ENCODE data around the gene RAD23B.

GRCh38 chr9:107269681-107270080 lies 13.4 kb upstream of the RAD23B start:
- TF ChIP-seq CTCF (CRISPR knock-in tag; IDR thresholded peaks at IDR 0.05) (no peak), ATF3 (CRISPR knock-in tag; IDR thresholded peaks at IDR 0.05) (no peak), SP1 (IDR thresholded peaks at IDR 0.05) (no peak), SP1 (CRISPR knock-in tag; IDR thresholded peaks at IDR 0.05) (no peak), NR1H2 (CRISPR knock-in tag; IDR thresholded peaks at IDR 0.05; ENCODE audit: borderline replicate concordance, low read depth) (no peak), NRL (CRISPR knock-in tag; IDR thresholded peaks at IDR 0.05; ENCODE audit: borderline replicate concordance) (no peak), RBFOX2 (IDR thresholded peaks at IDR 0.05; ENCODE audit: low read depth, low read length) (no peak)

Data from HepG2 (cell line).